Measurements from ENCODE around the gene FBP1. TPM values are rescaled to one million over a fixed set of nuclear protein-coding genes. Genes with fewer than 3 reads are reported as not detected.

The FBP1 gene
- total and polyA plus RNA-seq, 5 donors: 1.9 to 3.8 (median 2.8) TPM

DNA sequence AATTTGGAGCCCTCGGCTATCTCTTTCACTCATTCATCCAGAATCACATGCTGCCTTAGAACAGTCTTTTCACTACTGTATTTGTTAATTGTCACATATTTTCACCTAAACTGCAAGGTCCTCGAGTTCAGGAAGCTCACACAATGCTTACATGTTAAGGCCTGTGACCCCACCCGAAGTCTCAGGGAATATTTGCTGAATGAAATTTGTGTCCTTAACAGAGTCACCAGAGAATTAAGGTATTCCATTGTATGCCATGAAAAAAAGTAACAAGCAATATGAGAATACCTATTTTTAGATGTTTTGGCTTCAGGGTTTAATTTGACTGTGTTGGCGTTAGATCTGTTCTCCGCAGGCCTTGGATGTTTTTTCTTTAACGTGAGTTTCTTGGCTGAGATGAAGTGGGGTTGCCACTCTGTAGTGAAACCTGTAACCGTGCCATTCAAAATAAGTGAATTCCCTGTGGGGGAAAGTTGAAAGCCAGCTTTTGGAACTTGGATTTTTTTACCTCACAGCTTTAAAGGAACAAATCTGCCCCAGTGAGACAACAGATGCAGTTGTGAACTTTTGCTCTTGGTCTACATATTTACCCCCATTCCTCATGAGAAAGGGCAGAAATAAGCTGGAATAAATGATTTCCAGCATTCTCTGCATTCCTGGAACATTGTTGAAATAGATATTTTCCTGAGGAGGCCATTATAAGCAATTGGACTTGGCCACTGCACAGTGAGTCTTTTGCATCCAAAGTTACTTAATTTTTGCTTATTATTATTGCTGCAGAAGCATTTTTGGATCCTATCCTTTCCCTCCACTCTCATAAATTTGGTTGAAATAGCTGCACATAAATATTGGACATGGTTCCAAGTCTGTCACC is 35.9 kb upstream of the FBP1 start:
- intact Hi-C loops (cut with DNase I): loop anchor here in 1 of 4 donors (5.0 kb wide), 1 partner anchor 452 kb away; no protein-coding TSS in a partner anchor
- H3K4me3 ChIP-seq (ENCODE audit: low read length): no peak overlapping the region
- peak overlapping the region; percentile 21 for H3K27ac ChIP-seq (ENCODE audit: low read length)
- no peaks in the 10 kb centered on the region for H3K27me3 ChIP-seq (ENCODE audit: control insufficient read depth, insufficient read depth)
- H3K9me3 ChIP-seq (ENCODE audit: control insufficient read depth, low read length): no peaks in the 10 kb centered on the region
- peaks cover 3% of the 10 kb centered on the region for H3K4me1 ChIP-seq (ENCODE audit: control insufficient read depth, insufficient read depth, low read length)
- 31% methylated on average over 7 of the region's 7 CpGs for WGBS
- peak; percentile 65 for ATAC-seq
- no peak for DNase-seq

DNA sequence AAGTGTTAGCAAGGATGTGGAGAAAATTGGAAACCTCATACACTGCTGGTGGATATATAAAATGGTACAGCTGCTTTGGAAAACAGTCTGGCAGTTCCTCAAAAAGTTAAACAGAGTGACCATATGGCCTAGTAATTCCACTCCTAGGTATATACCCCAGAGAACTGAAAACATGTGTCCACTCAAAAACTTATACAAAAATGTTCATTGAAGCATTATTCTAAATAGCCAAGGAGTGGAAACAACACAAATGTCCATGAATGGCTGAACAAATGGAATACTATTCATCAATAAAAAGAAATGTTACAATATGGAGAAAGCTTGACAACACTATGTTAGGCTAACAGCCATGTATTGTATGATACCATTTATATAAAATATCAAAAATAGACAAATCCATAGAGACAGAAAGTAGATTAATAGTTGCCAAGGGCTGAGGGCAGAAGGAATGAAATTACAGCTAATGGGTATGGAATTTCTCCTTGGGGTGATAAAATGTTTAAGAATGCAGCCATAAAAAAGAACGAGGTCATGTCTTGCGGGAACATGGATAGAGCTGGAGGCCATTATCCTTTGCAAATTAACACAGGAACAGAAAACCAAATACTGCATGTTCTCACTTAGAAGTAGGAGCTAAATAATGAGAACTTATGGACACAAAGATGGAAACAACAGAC is 33.6 kb upstream of the FBP1 start:
- DNase-seq: no peak
- peaks cover 3% of the 10 kb centered on the region for H3K4me1 ChIP-seq (ENCODE audit: control insufficient read depth, insufficient read depth, low read length)
- intact Hi-C loops (cut with DNase I): no loop called here
- H3K4me3 ChIP-seq (ENCODE audit: low read length): no peak overlapping the region
- 70% methylated on average over 2 of the region's 2 CpGs for WGBS
- no peak for ATAC-seq
- no peak overlapping the region for H3K27ac ChIP-seq (ENCODE audit: low read length)
- no peaks in the 10 kb centered on the region for H3K27me3 ChIP-seq (ENCODE audit: control insufficient read depth, insufficient read depth)
- H3K9me3 ChIP-seq (ENCODE audit: control insufficient read depth, low read length): no peaks in the 10 kb centered on the region

DNA sequence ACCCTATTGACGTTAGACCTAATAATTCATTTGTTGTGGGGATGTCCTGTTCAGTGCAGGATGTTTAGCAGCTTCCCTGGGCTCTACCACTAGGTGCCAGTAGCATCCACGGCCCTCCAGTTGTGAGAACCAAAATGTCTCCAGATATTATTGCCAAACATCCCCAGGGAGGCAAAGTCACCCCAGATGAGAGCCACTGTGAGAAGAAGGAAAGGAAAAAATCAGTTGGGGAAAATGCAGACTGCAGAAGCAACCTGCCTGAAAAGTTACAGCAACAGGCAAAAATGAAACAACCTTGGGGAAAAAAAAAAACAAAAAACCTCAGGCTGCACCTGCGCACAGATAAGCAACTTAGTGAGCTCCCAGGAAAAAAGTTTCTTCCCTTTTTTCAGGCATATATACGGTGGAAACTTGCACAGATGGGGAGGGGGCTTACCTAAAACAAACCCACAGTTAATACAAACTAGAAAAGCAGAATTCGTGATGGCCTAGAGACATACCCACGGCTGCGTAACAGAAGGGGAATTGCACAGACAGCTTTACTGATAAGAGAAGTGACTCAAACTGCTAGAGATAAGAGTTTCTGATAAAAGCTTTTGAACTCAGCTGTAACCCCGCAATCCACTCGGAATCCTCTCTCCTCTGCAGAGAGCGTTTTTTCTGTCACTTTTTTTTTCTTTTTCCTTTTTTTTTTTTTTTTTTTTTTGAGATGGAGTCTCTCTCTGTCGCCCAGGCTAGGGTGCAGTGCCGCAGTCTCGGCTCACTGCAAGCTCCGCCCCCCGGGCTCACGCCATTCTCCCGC is 29.8 kb upstream of the FBP1 start:
- DNase-seq (peak in 2 of 3 donors; percentile 63 to 81), ATAC-seq (peak; percentile 89 to 91)
- 21% methylated on average over 17 of the region's 17 CpGs for WGBS
- Histone ChIP-seq H3K27ac (ENCODE audit: low read length) (no peak overlapping the region), H3K9me3 (ENCODE audit: control insufficient read depth, low read length) (no peaks in the 10 kb centered on the region), H3K4me1 (ENCODE audit: control insufficient read depth, insufficient read depth, low read length) (no peaks in the 10 kb centered on the region), H3K4me3 (ENCODE audit: low read length) (peak overlapping the region; percentile 63), H3K27me3 (ENCODE audit: control insufficient read depth, insufficient read depth) (no peaks in the 10 kb centered on the region)
- intact Hi-C loops (cut with DNase I): no loop called here

DNA sequence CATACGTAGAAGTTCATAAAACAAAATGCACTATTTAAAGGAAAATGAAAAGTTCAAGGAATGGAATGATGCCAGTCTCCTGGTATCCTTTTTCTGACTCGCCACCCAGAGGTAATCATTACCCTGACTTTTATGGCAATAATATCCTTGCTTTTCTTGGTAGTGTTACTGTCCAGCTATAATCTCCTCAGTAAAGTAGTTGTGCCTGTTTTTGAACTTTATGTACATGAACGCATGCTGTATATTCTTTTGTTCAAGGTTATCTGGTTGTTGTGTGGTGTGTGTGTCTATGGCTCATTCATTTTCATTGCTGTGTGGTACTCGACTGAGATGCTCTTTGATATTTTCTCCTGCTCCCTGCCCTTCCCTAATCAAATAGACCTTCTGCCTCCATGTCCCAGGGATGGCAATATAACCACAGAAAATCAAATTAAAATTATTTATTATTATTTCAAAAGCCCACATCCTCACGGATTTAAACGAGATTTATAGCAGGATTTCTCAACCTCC is 29.2 kb upstream of the FBP1 start:
- 52% methylated on average over 6 of the region's 6 CpGs for WGBS
- intact Hi-C loops (cut with DNase I): no loop called here
- Histone ChIP-seq H3K27me3 (ENCODE audit: control insufficient read depth, insufficient read depth) (no peaks in the 10 kb centered on the region), H3K27ac (ENCODE audit: low read length) (no peak overlapping the region), H3K4me1 (ENCODE audit: control insufficient read depth, insufficient read depth, low read length) (no peaks in the 10 kb centered on the region), H3K9me3 (ENCODE audit: control insufficient read depth, low read length) (no peaks in the 10 kb centered on the region), H3K4me3 (ENCODE audit: low read length) (no peak overlapping the region)
- peak in 1 of 2 donors; percentile 13 for ATAC-seq
- DNase-seq: no peak

DNA sequence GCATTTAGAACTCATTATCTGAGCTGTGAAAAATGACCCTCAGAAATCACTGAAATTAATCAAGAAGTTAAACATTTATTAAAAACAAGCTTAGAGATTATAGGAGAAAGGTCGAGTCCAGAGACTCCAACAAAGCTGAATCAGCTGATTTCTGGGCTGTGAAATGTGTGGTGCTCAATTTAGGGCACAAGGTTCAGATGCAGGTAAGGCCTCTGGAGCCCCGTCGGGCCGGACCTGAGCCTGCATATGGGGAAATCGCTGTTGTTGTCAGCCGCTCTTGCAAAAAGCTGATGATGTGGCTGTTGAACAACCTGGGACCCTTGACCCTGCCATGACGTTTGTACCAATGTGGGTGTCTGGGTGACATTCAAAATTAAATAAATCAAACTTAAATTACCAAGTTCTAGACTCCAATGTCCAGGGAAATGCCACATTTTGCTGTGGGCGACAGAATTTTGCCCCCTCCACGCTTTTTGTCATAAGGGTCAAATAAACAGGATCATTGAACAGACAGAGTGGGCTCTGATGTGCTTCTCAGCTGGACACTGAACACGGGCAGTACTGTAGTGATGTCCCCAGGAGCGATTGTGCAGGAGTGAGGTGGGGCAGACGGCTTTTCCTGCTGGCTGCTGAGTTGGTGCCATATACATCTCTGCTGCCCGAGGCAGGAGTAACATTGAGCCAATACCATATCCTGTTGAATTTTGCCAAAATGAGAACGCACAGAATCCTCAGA is 27.2 kb upstream of the FBP1 start:
- no peaks in the 10 kb centered on the region for H3K4me1 ChIP-seq (ENCODE audit: control insufficient read depth, insufficient read depth, low read length)
- DNase-seq: no peak
- 79% methylated on average over 14 of the region's 14 CpGs for WGBS
- H3K27me3 ChIP-seq (ENCODE audit: control insufficient read depth, insufficient read depth): no peaks in the 10 kb centered on the region
- intact Hi-C loops (cut with DNase I): no loop called here
- H3K9me3 ChIP-seq (ENCODE audit: control insufficient read depth, low read length): no peaks in the 10 kb centered on the region
- ATAC-seq: no peak
- no peak overlapping the region for H3K4me3 ChIP-seq (ENCODE audit: low read length)
- H3K27ac ChIP-seq (ENCODE audit: low read length): no peak overlapping the region

DNA sequence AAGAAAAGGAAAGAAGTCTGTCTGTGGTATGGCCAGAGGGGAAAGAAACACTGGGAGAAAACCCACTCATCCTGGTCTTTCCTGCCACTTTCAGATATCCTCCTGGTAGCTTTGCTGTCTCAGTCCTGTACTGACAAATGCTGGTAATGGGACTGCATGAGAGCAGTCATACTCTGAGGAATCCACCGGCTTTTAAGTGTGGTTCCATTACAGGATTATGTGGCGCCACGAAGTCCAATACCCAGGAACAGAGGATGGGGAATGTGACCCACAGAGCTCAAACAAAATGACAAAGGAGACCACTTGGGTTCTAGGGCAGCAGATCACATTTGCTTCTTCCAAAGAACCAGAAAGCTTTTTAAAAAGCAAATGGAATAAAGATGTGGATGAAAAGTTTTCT is 26.3 kb upstream of the FBP1 start:
- Histone ChIP-seq H3K4me1 (ENCODE audit: control insufficient read depth, insufficient read depth, low read length) (no peaks in the 10 kb centered on the region), H3K27ac (ENCODE audit: low read length) (no peak overlapping the region), H3K4me3 (ENCODE audit: low read length) (no peak overlapping the region), H3K27me3 (ENCODE audit: control insufficient read depth, insufficient read depth) (no peaks in the 10 kb centered on the region), H3K9me3 (ENCODE audit: control insufficient read depth, low read length) (no peaks in the 10 kb centered on the region)
- intact Hi-C loops (cut with DNase I): no loop called here
- 85% methylated on average over 3 of the region's 3 CpGs for WGBS
- DNase-seq: no peak
- ATAC-seq: no peak

DNA sequence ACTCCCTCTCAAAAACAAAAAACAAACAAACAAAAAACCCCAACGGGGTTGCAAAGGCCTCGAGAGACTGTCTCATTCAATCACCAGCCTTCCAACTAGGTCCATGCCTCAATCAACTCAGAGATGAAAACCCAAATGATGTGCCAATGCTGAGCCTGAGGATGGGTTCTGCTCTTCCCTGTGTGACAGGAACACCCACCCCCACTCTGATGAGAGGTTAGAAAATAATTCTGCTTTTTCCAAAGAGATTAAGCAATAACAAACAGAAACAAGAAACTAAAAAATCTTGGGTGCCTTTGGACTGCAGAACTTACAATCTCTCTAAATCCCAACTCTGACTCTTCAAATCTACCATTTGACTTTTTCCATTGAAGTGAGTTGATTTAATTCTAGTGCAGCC is 25.5 kb upstream of the FBP1 start:
- no peak overlapping the region for H3K27ac ChIP-seq (ENCODE audit: low read length)
- intact Hi-C loops (cut with DNase I): no loop called here
- H3K9me3 ChIP-seq (ENCODE audit: control insufficient read depth, low read length): no peaks in the 10 kb centered on the region
- 78% methylated on average over 2 of the region's 2 CpGs for WGBS
- no peak overlapping the region for H3K4me3 ChIP-seq (ENCODE audit: low read length)
- H3K4me1 ChIP-seq (ENCODE audit: control insufficient read depth, insufficient read depth, low read length): no peaks in the 10 kb centered on the region
- DNase-seq: no peak
- ATAC-seq: no peak
- H3K27me3 ChIP-seq (ENCODE audit: control insufficient read depth, insufficient read depth): no peaks in the 10 kb centered on the region

DNA sequence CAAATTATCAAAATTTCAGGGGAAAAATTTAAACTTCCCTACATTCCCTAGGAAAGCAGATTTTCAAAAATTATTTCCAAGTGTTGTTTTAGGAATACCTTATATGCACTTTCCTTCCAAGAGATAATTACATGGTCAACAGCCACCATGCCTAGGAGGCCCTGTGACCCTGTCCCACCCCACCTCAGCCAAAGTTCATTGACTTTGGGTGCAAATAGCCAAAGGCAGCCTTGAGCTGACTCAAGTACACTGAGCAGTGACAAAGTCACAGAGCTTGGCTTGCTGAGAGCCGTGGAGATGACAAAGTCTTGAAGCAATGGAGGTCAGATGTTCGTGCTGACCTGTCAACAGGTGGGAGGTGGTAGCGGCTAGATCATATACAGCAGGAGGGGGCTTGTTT is 24.3 kb upstream of the FBP1 start:
- intact Hi-C loops (cut with DNase I): no loop called here
- 94% methylated on average over 3 of the region's 3 CpGs for WGBS
- ATAC-seq: no peak

DNA sequence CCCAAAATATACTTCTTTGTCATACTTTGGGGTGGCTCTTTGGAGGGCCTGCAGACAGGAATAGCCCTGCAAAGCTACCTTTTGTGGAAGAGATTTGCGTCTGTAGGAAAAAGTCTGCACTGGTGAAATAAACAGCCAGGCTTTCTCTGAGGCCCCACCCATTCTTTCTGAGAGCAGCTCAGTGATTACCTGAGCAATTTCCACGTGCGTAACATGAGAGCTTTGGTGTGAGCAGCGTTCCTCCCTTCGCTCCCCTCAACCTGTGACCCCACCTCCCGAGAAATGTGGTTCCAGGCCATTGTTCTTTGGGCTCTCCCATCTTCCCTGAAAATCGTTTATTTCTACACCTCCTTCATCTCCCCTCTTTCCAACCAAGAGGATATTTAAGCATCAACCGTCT is 23.8 kb upstream of the FBP1 start:
- Histone ChIP-seq H3K27ac (ENCODE audit: low read length) (no peak overlapping the region), H3K4me3 (ENCODE audit: low read length) (no peak overlapping the region), H3K4me1 (ENCODE audit: control insufficient read depth, insufficient read depth, low read length) (no peaks in the 10 kb centered on the region), H3K27me3 (ENCODE audit: control insufficient read depth, insufficient read depth) (no peaks in the 10 kb centered on the region), H3K9me3 (ENCODE audit: control insufficient read depth, low read length) (no peaks in the 10 kb centered on the region)
- 79% methylated on average over 8 of the region's 8 CpGs for WGBS
- DNase-seq: no peak
- intact Hi-C loops (cut with DNase I): no loop called here
- ATAC-seq: no peak

More for the DNA sequence above, 24.3 kb upstream of the FBP1 start:
- H3K9me3 ChIP-seq (ENCODE audit: control insufficient read depth, low read length): no peaks in the 10 kb centered on the region
- no peak overlapping the region for H3K4me3 ChIP-seq (ENCODE audit: low read length)
- DNase-seq: no peak
- no peak overlapping the region for H3K27ac ChIP-seq (ENCODE audit: low read length)
- no peaks in the 10 kb centered on the region for H3K27me3 ChIP-seq (ENCODE audit: control insufficient read depth, insufficient read depth)
- H3K4me1 ChIP-seq (ENCODE audit: control insufficient read depth, insufficient read depth, low read length): no peaks in the 10 kb centered on the region

DNA sequence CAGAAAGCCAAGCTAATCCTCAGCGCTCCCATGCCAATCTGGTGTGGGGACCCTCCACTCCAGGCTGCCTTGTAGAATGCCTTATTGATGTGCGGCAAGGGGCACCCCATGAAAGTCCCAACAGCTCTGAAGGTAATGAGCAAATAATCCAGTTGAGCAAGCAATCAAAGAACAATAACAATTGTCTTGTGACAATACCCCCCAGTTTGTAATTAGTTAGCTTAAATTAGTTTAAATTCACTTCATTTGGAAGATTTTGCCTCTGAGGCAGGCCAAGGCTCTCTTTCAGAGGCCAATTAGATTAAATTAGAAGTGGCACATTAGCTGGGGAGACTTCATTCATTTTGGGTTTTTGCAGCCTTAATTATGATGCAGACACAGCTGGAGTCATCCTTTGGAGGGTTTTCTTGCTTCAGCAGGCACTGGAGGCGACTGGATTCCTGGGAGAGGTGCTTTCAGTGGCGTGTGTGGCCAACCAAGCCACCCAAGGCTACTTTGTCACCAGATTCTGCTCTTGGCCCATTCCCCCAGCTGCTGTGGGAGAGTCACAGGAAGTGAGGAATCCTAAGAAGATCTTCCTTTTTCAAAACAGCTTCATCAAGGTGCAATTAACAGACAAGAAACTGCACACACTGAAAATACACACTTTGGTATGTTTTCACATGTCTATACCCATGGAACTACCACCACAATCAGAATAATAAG is 17.9 kb upstream of the FBP1 start:
- H3K9me3 ChIP-seq (ENCODE audit: control insufficient read depth, low read length): no peaks in the 10 kb centered on the region
- DNase-seq: no peak
- no peak overlapping the region for H3K4me3 ChIP-seq (ENCODE audit: low read length)
- H3K27ac ChIP-seq (ENCODE audit: low read length): no peak overlapping the region
- intact Hi-C loops (cut with DNase I): no loop called here
- no peak for ATAC-seq
- 91% methylated on average over 4 of the region's 4 CpGs for WGBS
- no peaks in the 10 kb centered on the region for H3K27me3 ChIP-seq (ENCODE audit: control insufficient read depth, insufficient read depth)
- H3K4me1 ChIP-seq (ENCODE audit: control insufficient read depth, insufficient read depth, low read length): no peaks in the 10 kb centered on the region

All from right cardiac atrium (tissue), 5 donors.